Mucosa of rectum (tissue), 2 donors: ENCODE measurements around the gene SALL3.

Source experiments
- H3K27ac ChIP-seq, 2 donors: one replicate each; pipeline ENCODE4 v1.7.0; 2013; ENCODE audit warnings: inconsistent platforms in 2 of 2, low read depth in 2 of 2, low read length in 2 of 2
- H3K27me3 ChIP-seq, 2 donors: one replicate each; pipeline ENCODE4 v1.7.0; 2013; ENCODE audit warnings: low read length in 2 of 2; ENCODE audit not compliant: control insufficient read depth in 2 of 2, insufficient read depth in 2 of 2
- H3K36me3 ChIP-seq, 2 donors: one replicate each; pipeline ENCODE4 v1.7.0; 2013; ENCODE audit warnings: low read length in 2 of 2; ENCODE audit not compliant: control insufficient read depth in 2 of 2, insufficient read depth in 2 of 2
- H3K4me1 ChIP-seq, 2 donors: one replicate each; pipeline ENCODE4 v1.7.0; 2013; ENCODE audit warnings: low read length in 2 of 2, mild to moderate bottlenecking in 1 of 2; ENCODE audit not compliant: control insufficient read depth in 2 of 2, insufficient read depth in 2 of 2
- H3K4me3 ChIP-seq, 2 donors: one replicate each; pipeline ENCODE4 v1.7.0; 2013; ENCODE audit warnings: low read length in 2 of 2
- H3K9ac ChIP-seq, 2 donors: one replicate each; pipeline ENCODE4 v1.7.0; 2013; ENCODE audit warnings: low read length in 2 of 2, low read depth in 1 of 2, mild to moderate bottlenecking in 1 of 2
- H3K9me3 ChIP-seq, 2 donors: one replicate each; pipeline ENCODE4 v1.7.0; 2013; ENCODE audit warnings: low read length in 2 of 2; ENCODE audit not compliant: control insufficient read depth in 2 of 2
- donor health status: healthy.
- donor health status: Normal muscosa, but diverticular disease.

The SALL3 gene

GRCh38 chr18:78972930-78973331, 6.7 kb upstream of the SALL3 start:
- Histone ChIP-seq H3K4me1 (no peaks in the 10 kb centered on the region), H3K9me3 (no peaks in the 10 kb centered on the region), H3K4me3 (no peak overlapping the region), H3K27me3 (peaks cover 12 to 20% of the 10 kb centered on the region in 2 donors), H3K9ac (no peak overlapping the region), H3K36me3 (no peaks in the 10 kb centered on the region), H3K27ac (no peak overlapping the region)

- H3K27me3 ChIP-seq, result peaks cover 12 to 20% of the 10 kb centered on the region in 2 donors
- no peak overlapping the region for H3K27ac ChIP-seq
- no peaks in the 10 kb centered on the region for H3K4me1 ChIP-seq
- no peaks in the 10 kb centered on the region for H3K9me3 ChIP-seq
- no peak overlapping the region for H3K4me3 ChIP-seq
- no peak overlapping the region for H3K9ac ChIP-seq
- H3K36me3 ChIP-seq, result no peaks in the 10 kb centered on the region
These were observed 6.1 kb upstream of the SALL3 start for GRCh38 chr18:78973357-78974083.

- Histone ChIP-seq H3K27me3 (peaks cover 12 to 20% of the 10 kb centered on the region in 2 donors), H3K27ac (no peak overlapping the region), H3K4me3 (no peak overlapping the region), H3K36me3 (no peaks in the 10 kb centered on the region), H3K9me3 (no peaks in the 10 kb centered on the region), H3K9ac (no peak overlapping the region), H3K4me1 (no peaks in the 10 kb centered on the region)
These were observed 5.4 kb upstream of the SALL3 start for GRCh38 chr18:78974115-78974761.

GRCh38 chr18:78975292-78975691, 4.3 kb upstream of the SALL3 start:
- Histone ChIP-seq H3K4me3 (no peak overlapping the region), H3K27ac (no peak overlapping the region), H3K36me3 (no peaks in the 10 kb centered on the region), H3K27me3 (peaks cover 12 to 20% of the 10 kb centered on the region in 2 donors), H3K4me1 (no peaks in the 10 kb centered on the region), H3K9ac (no peak overlapping the region), H3K9me3 (no peaks in the 10 kb centered on the region)

- Histone ChIP-seq H3K4me1 (no peaks in the 10 kb centered on the region), H3K4me3 (no peak overlapping the region), H3K9ac (no peak overlapping the region), H3K9me3 (no peaks in the 10 kb centered on the region), H3K27ac (no peak overlapping the region), H3K36me3 (no peaks in the 10 kb centered on the region), H3K27me3 (peaks cover 13 to 20% of the 10 kb centered on the region in 2 donors)
These were observed 3.8 kb upstream of the SALL3 start for GRCh38 chr18:78975699-78976335.

GRCh38 chr18:78976765-78977636, 2.6 kb upstream of the SALL3 start:
- H3K27ac ChIP-seq, result no peak overlapping the region
- H3K9ac ChIP-seq, result no peak overlapping the region
- peaks cover 15 to 27% of the 10 kb centered on the region in 2 donors for H3K27me3 ChIP-seq
- no peak overlapping the region for H3K4me3 ChIP-seq
- H3K9me3 ChIP-seq, result no peaks in the 10 kb centered on the region
- no peaks in the 10 kb centered on the region for H3K4me1 ChIP-seq
- no peaks in the 10 kb centered on the region for H3K36me3 ChIP-seq

GRCh38 chr18:78977637-78978348, 1.8 kb upstream of the SALL3 start:
- H3K36me3 ChIP-seq, result no peaks in the 10 kb centered on the region
- H3K4me1 ChIP-seq, result no peaks in the 10 kb centered on the region
- H3K9ac ChIP-seq, result no peak overlapping the region
- H3K27ac ChIP-seq, result no peak overlapping the region
- H3K9me3 ChIP-seq, result no peaks in the 10 kb centered on the region
- H3K27me3 ChIP-seq, result peaks cover 22 to 35% of the 10 kb centered on the region in 2 donors
- H3K4me3 ChIP-seq, result no peak overlapping the region

GRCh38 chr18:78978349-78979055, 1.1 kb upstream of the SALL3 start:
- H3K9ac ChIP-seq, result no peak overlapping the region
- no peaks in the 10 kb centered on the region for H3K4me1 ChIP-seq
- no peak overlapping the region for H3K27ac ChIP-seq
- H3K27me3 ChIP-seq, result peaks cover 23 to 35% of the 10 kb centered on the region in 2 donors
- H3K4me3 ChIP-seq, result no peak overlapping the region
- no peaks in the 10 kb centered on the region for H3K36me3 ChIP-seq
- H3K9me3 ChIP-seq, result no peaks in the 10 kb centered on the region

GRCh38 chr18:78979056-78979729, 425 bp upstream of the SALL3 start:
- no peaks in the 10 kb centered on the region for H3K9me3 ChIP-seq
- no peak overlapping the region for H3K9ac ChIP-seq
- no peak overlapping the region for H3K27ac ChIP-seq
- H3K4me3 ChIP-seq, result no peak overlapping the region
- peaks cover 23 to 35% of the 10 kb centered on the region in 2 donors for H3K27me3 ChIP-seq
- H3K36me3 ChIP-seq, result no peaks in the 10 kb centered on the region
- H3K4me1 ChIP-seq, result no peaks in the 10 kb centered on the region
